HEK293 (cell line): ENCODE measurements around the gene PRODH2.

Source experiments
- CTCF ChIA-PET: fragments of 350-600 bp; formaldehyde crosslinking; extraction: SDS; loops from one replicate; lab custom pipeline; 2021; ENCODE audit warnings: antibody characterized with exemption; lab: Yijun Ruan, JAX
- POLR2A ChIA-PET: fragments of 300-600 bp; formaldehyde crosslinking; extraction: SDS; loops from one replicate; lab custom pipeline; 2020; ENCODE audit warnings: antibody characterized with exemption, inconsistent platforms; lab: Yijun Ruan, JAX
- H3K27ac ChIP-seq: fragments of 200-500 bp; sonication (Bioruptor generic); 2 replicates; pipeline ENCODE4 v1.5.1; 2014; ENCODE audit warnings: low read depth, low read length, control low read depth, inconsistent platforms; ENCODE audit errors: extremely low read depth
- H3K36me3 ChIP-seq, 2 experiments: fragments of 200-500 bp in 1 of 2; sonication (Bioruptor generic) in 1 of 2; 1 replicate in 1 of 2; 2 replicates in 1 of 2; pipeline ENCODE4 v1.5.1; 2014 to 2017; ENCODE audit warnings: inconsistent platforms in 2 of 2, low read length in 2 of 2; ENCODE audit not compliant: control insufficient read depth in 2 of 2, insufficient read depth in 1 of 2
- H3K4me1 ChIP-seq: fragments of 200-500 bp; sonication (Bioruptor generic); 2 replicates; pipeline ENCODE4 v1.5.1; 2014; ENCODE audit warnings: mild to moderate bottlenecking, low read length, inconsistent platforms; ENCODE audit not compliant: control insufficient read depth, insufficient read depth
- H3K4me3 ChIP-seq: 2 replicates; pipeline ENCODE4 v1.5.1; 2011; ENCODE audit warnings: low read depth, mild to moderate bottlenecking, control low read depth, low read length, moderate library complexity
- H3K9me3 ChIP-seq: fragments of 200-500 bp; sonication (Bioruptor generic); 2 replicates; pipeline ENCODE4 v1.5.1; 2014; ENCODE audit warnings: low read depth, low read length, inconsistent platforms; ENCODE audit not compliant: control insufficient read depth, insufficient read depth
- BCL11A ChIP-seq: fragments of 450-650 bp; formaldehyde crosslinking; IDR thresholded peaks from 2 replicates; pipeline ENCODE4 v1.5.1; 2016; ENCODE audit warnings: low read depth, missing biosample characterization, missing genetic modification characterization
- BCL11B ChIP-seq: fragments of 450-650 bp; formaldehyde crosslinking; IDR thresholded peaks from 2 replicates; pipeline ENCODE4 v1.5.1; 2016; ENCODE audit warnings: low read depth, missing biosample characterization, missing genetic modification characterization
- BCL6B ChIP-seq: fragments of 450-650 bp; formaldehyde crosslinking; IDR thresholded peaks from 2 replicates; pipeline ENCODE4 v1.5.1; 2017; ENCODE audit warnings: missing biosample characterization, missing genetic modification characterization
- GLIS2 ChIP-seq: fragments of 450-650 bp; formaldehyde crosslinking; IDR thresholded peaks from 2 replicates; pipeline ENCODE4 v1.5.1; 2016; ENCODE audit warnings: missing biosample characterization, missing genetic modification characterization
- HOXA7 ChIP-seq: sonication (generic); formaldehyde crosslinking; IDR thresholded peaks from 2 replicates; pipeline ENCODE4 v1.8.1; 2022; ENCODE audit warnings: missing genetic modification reagents, borderline replicate concordance
- MEIS1 ChIP-seq: sonication (generic); formaldehyde crosslinking; IDR thresholded peaks from 2 replicates; pipeline ENCODE4 v1.8.1; 2022; ENCODE audit warnings: missing genetic modification reagents, mild to moderate bottlenecking, borderline replicate concordance
- SETDB1 ChIP-seq: IDR thresholded peaks from one replicate; pipeline ENCODE4 v1.6.1; 2017; ENCODE audit warnings: mild to moderate bottlenecking, low read length, moderate library complexity, mixed read lengths; ENCODE audit not compliant: insufficient read length
- SP2 ChIP-seq: fragments of 450-650 bp; formaldehyde crosslinking; IDR thresholded peaks from 2 replicates; pipeline ENCODE4 v1.5.1; 2016; ENCODE audit warnings: missing biosample characterization, missing genetic modification characterization
- WT1 ChIP-seq: fragments of 450-650 bp; formaldehyde crosslinking; IDR thresholded peaks from 2 replicates; pipeline ENCODE4 v1.5.1; 2016; ENCODE audit warnings: missing biosample characterization, missing genetic modification characterization
- ZBTB1 ChIP-seq: fragments of 450-650 bp; formaldehyde crosslinking; IDR thresholded peaks from 2 replicates; pipeline ENCODE4 v1.5.1; 2016; ENCODE audit warnings: missing biosample characterization, missing genetic modification characterization
- ZBTB10 ChIP-seq: fragments of 450-650 bp; formaldehyde crosslinking; IDR thresholded peaks from 2 replicates; pipeline ENCODE4 v1.5.1; 2016; ENCODE audit warnings: missing biosample characterization, missing genetic modification characterization
- ZBTB48 ChIP-seq: fragments of 450-650 bp; formaldehyde crosslinking; IDR thresholded peaks from 2 replicates; pipeline ENCODE4 v1.5.1; 2016; ENCODE audit warnings: missing biosample characterization, missing genetic modification characterization
- ZFP37 ChIP-seq: fragments of 450-650 bp; formaldehyde crosslinking; IDR thresholded peaks from 2 replicates; pipeline ENCODE4 v1.5.1; 2016; ENCODE audit warnings: missing biosample characterization, missing genetic modification characterization
- ZFP41 ChIP-seq: fragments of 450-650 bp; formaldehyde crosslinking; IDR thresholded peaks from 2 replicates; pipeline ENCODE4 v1.5.1; 2016; ENCODE audit warnings: missing biosample characterization, missing genetic modification characterization, borderline replicate concordance
- ZNF23 ChIP-seq: fragments of 450-650 bp; formaldehyde crosslinking; IDR thresholded peaks from 2 replicates; pipeline ENCODE4 v1.5.1; 2016; ENCODE audit warnings: missing biosample characterization, missing genetic modification characterization, borderline replicate concordance
- ZNF26 ChIP-seq: fragments of 450-650 bp; formaldehyde crosslinking; IDR thresholded peaks from 2 replicates; pipeline ENCODE4 v1.5.1; 2016; ENCODE audit warnings: missing biosample characterization, missing genetic modification characterization
- ZNF302 ChIP-seq: fragments of 450-650 bp; formaldehyde crosslinking; IDR thresholded peaks from 2 replicates; pipeline ENCODE4 v1.5.1; 2016; ENCODE audit warnings: missing biosample characterization, missing genetic modification characterization, low read depth
- ZNF311 ChIP-seq: fragments of 450-650 bp; formaldehyde crosslinking; IDR thresholded peaks from 2 replicates; pipeline ENCODE4 v1.5.1; 2017; ENCODE audit warnings: missing biosample characterization, missing genetic modification characterization, borderline replicate concordance
- ZNF335 ChIP-seq: fragments of 450-650 bp; formaldehyde crosslinking; conservative IDR thresholded peaks from 2 replicates; pipeline ENCODE4 v1.5.1; 2016; ENCODE audit warnings: missing biosample characterization, missing genetic modification characterization
- ZNF350 ChIP-seq: fragments of 450-650 bp; formaldehyde crosslinking; IDR thresholded peaks from 2 replicates; pipeline ENCODE4 v1.5.0; 2017; ENCODE audit warnings: missing biosample characterization, mild to moderate bottlenecking, missing genetic modification characterization
- ZNF521 ChIP-seq: fragments of 450-650 bp; formaldehyde crosslinking; IDR thresholded peaks from 2 replicates; pipeline ENCODE4 v1.5.1; 2017; ENCODE audit warnings: missing biosample characterization, mild to moderate bottlenecking, missing genetic modification characterization
- ZNF645 ChIP-seq: fragments of 450-650 bp; formaldehyde crosslinking; IDR thresholded peaks from 2 replicates; pipeline ENCODE4; 2016; ENCODE audit warnings: missing biosample characterization, missing genetic modification characterization
- ZNF704 ChIP-seq: fragments of 450-650 bp; formaldehyde crosslinking; IDR thresholded peaks from 2 replicates; pipeline ENCODE4 v1.5.1; 2016; ENCODE audit warnings: missing biosample characterization, missing genetic modification characterization
- ZNF843 ChIP-seq: fragments of 450-650 bp; formaldehyde crosslinking; IDR thresholded peaks from 2 replicates; pipeline ENCODE4 v1.5.1; 2016; ENCODE audit warnings: missing biosample characterization, missing genetic modification characterization
- ZSCAN5A ChIP-seq: fragments of 450-650 bp; formaldehyde crosslinking; IDR thresholded peaks from 2 replicates; pipeline ENCODE4 v1.5.1; 2016; ENCODE audit warnings: missing biosample characterization, missing genetic modification characterization

PRODH2 gene

GRCh38 chr19:35812220-35813042 is at the start of gene PRODH2:
TSS of gene PRODH2 (minus strand) at chr19:35812845. CDS start at chr19:35812805, 40 bp downstream.
- no peaks in the 10 kb centered on the region for H3K36me3 ChIP-seq
- no peak within 1 kb of the TSS for H3K4me3 ChIP-seq
- ChIA-PET CTCF (interaction anchor here (1.2 kb wide), 1 partner anchor 7 kb away, joined by 5 read pairs; no protein-coding TSS in a partner anchor), POLR2A (interaction anchor here (1.3 kb wide), 1 partner anchor 64 kb away, joined by 5 read pairs; the partner anchor contains the start of gene LIN37)
- 0 out of 2 replicates have a peak, but pooled peaks cover 2% of the 10 kb centered on the region for H3K4me1 ChIP-seq
- TF ChIP-seq WT1 (no peak), ZFP41 (tag by site-specific recombination) (no peak), ZBTB1 (tag by site-specific recombination) (no peak), ZNF335 (tag by site-specific recombination) (no peak), ZSCAN5A (tag by site-specific recombination) (no peak), ZNF302 (tag by site-specific recombination) (no peak), MEIS1 (no peak), BCL6B (tag by site-specific recombination) (no peak), ZBTB48 (tag by site-specific recombination) (no peak), ZNF350 (tag by site-specific recombination) (no peak), ZNF645 (tag by site-specific recombination) (no peak), ZNF23 (no peak), HOXA7 (CRISPR knock-in tag) (no peak), ZNF521 (tag by site-specific recombination) (no peak), ZFP37 (tag by site-specific recombination) (no peak), GLIS2 (tag by site-specific recombination) (no peak), ZNF704 (tag by site-specific recombination) (no peak), ZNF843 (tag by site-specific recombination) (no peak), SETDB1 (no peak)
- no peak within 1 kb of the TSS for H3K27ac ChIP-seq
- H3K9me3 ChIP-seq: no peaks in the 10 kb centered on the region

- Histone ChIP-seq H3K36me3 (no peaks in the 10 kb centered on the region), H3K9me3 (no peaks in the 10 kb centered on the region), H3K27ac (no peak overlapping the region), H3K4me1 (no peaks in the 10 kb centered on the region), H3K4me3 (no peak overlapping the region)
- ChIA-PET CTCF (interaction anchor here (0.9 to 1.4 kb wide), 3 partner anchors 11 to 167 kb away, joined by 3 to 8 read pairs (median 3); no protein-coding TSS in a partner anchor), POLR2A (interaction anchor here (2.9 kb wide), 1 partner anchor 9 kb away, joined by 11 read pairs; no protein-coding TSS in a partner anchor)
- no peak for TF ChIP-seq ZNF26 (tag by site-specific recombination)
- peak; percentile 42; the same call in 1 of the 2 replicates for TF ChIP-seq BCL11A (tag by site-specific recombination)
- 0 out of 2 replicates have a peak, but pooled peaks have one; percentile 31 for TF ChIP-seq ZBTB10
- TF ChIP-seq GLIS2 (tag by site-specific recombination): 0 out of 2 replicates have a peak, but pooled peaks have one; percentile 10
- peak; percentile 30; the same call in 1 of the 2 replicates for TF ChIP-seq SP2 (tag by site-specific recombination)
- TF ChIP-seq ZNF311: no peak
- TF ChIP-seq BCL11B (tag by site-specific recombination): peak; percentile 40; the same call in 1 of the 2 replicates
Measured at GRCh38 chr19:35861640-35862160, 49.1 kb upstream of the PRODH2 start.
